Measurements from ENCODE around the gene HSD17B8. TPM values are rescaled to one million over a fixed set of nuclear protein-coding genes. Genes with fewer than 3 reads are reported as not detected.
"Not testable (repeated sequence)": the region's sequence is repeated elsewhere in the genome, so short reads cannot be mapped to it uniquely, and the experiment has no call there.

Gene HSD17B8
- total RNA-seq, 1 donor from 2014 or later = 13.4 TPM

GRCh38 chr6:33207552-33208090 is 3.2 kb downstream of the HSD17B8 start:
- no peak for DNase-seq

- DNase-seq = peak; percentile 81
These were observed 3.9 kb downstream of the HSD17B8 start, which contains the start of gene RING1 for GRCh38 chr6:33208091-33208967. TSS of gene RING1 (plus strand) at chr6:33208500. CDS start at chr6:33208823, 323 bp downstream.

- no peak for DNase-seq
These were observed 5.4 kb downstream of the HSD17B8 start for GRCh38 chr6:33209856-33210255.

- DNase-seq = no peak
These were observed 6.7 kb downstream of the HSD17B8 start for GRCh38 chr6:33211136-33211535.

- no peak for DNase-seq
These were observed 7.4 kb downstream of the HSD17B8 start for GRCh38 chr6:33211666-33212422.

GRCh38 chr6:33212857-33213165 is 8.4 kb downstream of the HSD17B8 start:
- DNase-seq = no peak

GRCh38 chr6:33213166-33213988 is 8.9 kb downstream of the HSD17B8 start:
- DNase-seq = no peak

GRCh38 chr6:33213989-33214335 is 9.5 kb downstream of the HSD17B8 start:
- DNase-seq = no peak

GRCh38 chr6:33215271-33216116 is 11.0 kb downstream of the HSD17B8 start:
- no peak for DNase-seq

- no peak for DNase-seq
These were observed 11.7 kb downstream of the HSD17B8 start for GRCh38 chr6:33216117-33216649.

- no peak for DNase-seq
These were observed 12.8 kb downstream of the HSD17B8 start for GRCh38 chr6:33217246-33217645.

GRCh38 chr6:33217681-33218080 is 13.2 kb downstream of the HSD17B8 start:
- DNase-seq = no peak

GRCh38 chr6:33226503-33227120 is 22.2 kb downstream of the HSD17B8 start:
- DNase-seq = not testable (repeated sequence)

GRCh38 chr6:33235221-33235634 is 30.8 kb downstream of the HSD17B8 start:
- no peak for DNase-seq

- DNase-seq = no peak
These were observed 31.9 kb downstream of the HSD17B8 start for GRCh38 chr6:33236328-33236727.

GRCh38 chr6:33236852-33237251 is 32.4 kb downstream of the HSD17B8 start:
- no peak for DNase-seq

GRCh38 chr6:33237741-33238140 is 33.3 kb downstream of the HSD17B8 start:
- DNase-seq = no peak

GRCh38 chr6:33241968-33242367 is 37.5 kb downstream of the HSD17B8 start:
- DNase-seq = no peak

- DNase-seq = no peak
These were observed 39.0 kb downstream of the HSD17B8 start for GRCh38 chr6:33243476-33243875.

- peak; percentile 87 for DNase-seq
These were observed 43.7 kb downstream of the HSD17B8 start for GRCh38 chr6:33247977-33248642.

Data from skin of body (tissue), 2 donors.